HepG2 (cell line): ENCODE measurements around the gene CES3. TPM values are rescaled to one million over a fixed set of nuclear protein-coding genes. Genes with fewer than 3 reads are reported as not detected.

ENCODE experiments used
- CBX2 ChIP-seq, 2 experiments: fragments of 200-600 bp in 1 of 2; sonication (generic); formaldehyde crosslinking in 1 of 2; IDR thresholded peaks; 2 replicates each; pipeline versions ENCODE4 v1.7.0 to v1.8.1; 2018 to 2022; ENCODE audit warnings: low read depth in 2 of 2, low read length in 1 of 2, mild to moderate bottlenecking in 1 of 2, missing genetic modification reagents in 1 of 2
- CEBPB ChIP-seq: IDR thresholded peaks from 2 replicates; pipeline ENCODE4 v1.6.1; 2011; ENCODE audit warnings: low read depth, low read length, improper control_type of control experiment, borderline replicate concordance
- ELF3 ChIP-seq: IDR thresholded peaks from 2 replicates; pipeline ENCODE4 v1.6.1; 2016; ENCODE audit warnings: missing genetic modification reagents, missing compliant biosample characterization
- ERF ChIP-seq: IDR thresholded peaks from 2 replicates; pipeline ENCODE4 v1.6.1; 2018; ENCODE audit warnings: missing biosample characterization, missing genetic modification reagents
- HDAC2 ChIP-seq: sonication (generic); formaldehyde crosslinking; IDR thresholded peaks from 2 replicates; pipeline ENCODE4 v1.4.0; 2020; ENCODE audit warnings: missing genetic modification reagents
- MLLT10 ChIP-seq: sonication (generic); formaldehyde crosslinking; IDR thresholded peaks from 2 replicates; pipeline ENCODE4 v1.4.0; 2020; ENCODE audit warnings: missing genetic modification reagents
- PITX1 ChIP-seq: sonication (generic); formaldehyde crosslinking; IDR thresholded peaks from 2 replicates; pipeline ENCODE4 v1.5.1; 2020; ENCODE audit warnings: mild to moderate bottlenecking, missing genetic modification reagents
- SAP130 ChIP-seq: IDR thresholded peaks from 2 replicates; pipeline ENCODE4 v1.6.1; 2016; ENCODE audit warnings: low read depth
- TGIF2 ChIP-seq: IDR thresholded peaks from 2 replicates; pipeline ENCODE4 v1.6.1; 2016; ENCODE audit warnings: control low read depth, missing compliant biosample characterization
- ZC3H13 ChIP-seq: sonication (generic); formaldehyde crosslinking; IDR thresholded peaks from 2 replicates; pipeline ENCODE4 v1.8.1; 2023; ENCODE audit warnings: mild to moderate bottlenecking, missing genetic modification reagents, moderate library complexity
- ZFP91 ChIP-seq: sonication (generic); formaldehyde crosslinking; IDR thresholded peaks from 2 replicates; pipeline ENCODE4 v1.9.0; 2022; ENCODE audit warnings: missing genetic modification reagents, mild to moderate bottlenecking, borderline replicate concordance
- ZNF337 ChIP-seq: sonication (generic); formaldehyde crosslinking; IDR thresholded peaks from 2 replicates; pipeline ENCODE4 v1.5.1; 2020; ENCODE audit warnings: missing genetic modification reagents, low read depth, mild to moderate bottlenecking, borderline replicate concordance
- ZNF644 ChIP-seq: IDR thresholded peaks from 2 replicates; pipeline ENCODE4 v1.6.1; 2016; ENCODE audit warnings: low read depth
- ZNF710 ChIP-seq: sonication (generic); formaldehyde crosslinking; IDR thresholded peaks from 2 replicates; pipeline ENCODE4 v1.5.0; 2020; ENCODE audit warnings: mild to moderate bottlenecking, missing genetic modification reagents, borderline replicate concordance
- ZNF768 ChIP-seq: sonication (generic); formaldehyde crosslinking; IDR thresholded peaks from 2 replicates; pipeline ENCODE4 v1.4.0; 2020; ENCODE audit warnings: missing genetic modification reagents
- ZNF83 ChIP-seq: sonication (generic); formaldehyde crosslinking; IDR thresholded peaks from 2 replicates; pipeline ENCODE4 v1.4.0; 2020; ENCODE audit warnings: missing genetic modification reagents, mild to moderate bottlenecking, borderline replicate concordance
- ZNF891 ChIP-seq: sonication (generic); formaldehyde crosslinking; IDR thresholded peaks from 2 replicates; pipeline ENCODE4 v1.5.0; 2020; ENCODE audit warnings: mild to moderate bottlenecking, missing genetic modification reagents
- polyA plus RNA-seq, 8 experiments: library from polyadenylated mRNA; depleted of rRNA in 3 of 8; stranded (reverse) in 7 of 8; unstranded in 1 of 8; fragments of >200 nt; fragmentation: Illumina TruSeq in 4 of 8; extraction: Trizol in 4 of 8; gene quantifications; 2 replicates each; pipeline versions ENCODE4 v1.2.1 to v1.2.3, GENCODE V29; 2011 to 2016; ENCODE audit warnings: low read depth in 4 of 8, missing spikeins in 1 of 8, mixed read lengths in 1 of 8; ENCODE audit not compliant: insufficient read depth in 1 of 8
- total RNA-seq, 5 experiments: library from RNA; depleted of rRNA; stranded (reverse); fragments of >200 nt; fragmentation: Illumina TruSeq; extraction: Trizol; gene quantifications; 2 replicates each; pipeline ENCODE4 v1.2.3, GENCODE V29; 2016; ENCODE audit warnings: low read depth in 1 of 5
- TF ChIP-seq, protein P1 (sequence below): sonication (generic); formaldehyde crosslinking; IDR thresholded peaks from 2 replicates; pipeline ENCODE4 v1.4.0; 2020; ENCODE audit warnings: mild to moderate bottlenecking, missing genetic modification reagents
- TF ChIP-seq, protein P2 (sequence below): sonication (generic); formaldehyde crosslinking; IDR thresholded peaks from 2 replicates; pipeline ENCODE4 v1.5.0; 2020; ENCODE audit warnings: missing genetic modification reagents
- TF ChIP-seq, protein P3 (sequence below): sonication (generic); formaldehyde crosslinking; IDR thresholded peaks from 2 replicates; pipeline ENCODE4 v1.4.0; 2020; ENCODE audit warnings: missing genetic modification reagents
- TF ChIP-seq, protein P4 (sequence below): sonication (generic); formaldehyde crosslinking; IDR thresholded peaks from 2 replicates; pipeline ENCODE4 v1.4.0; 2020; ENCODE audit warnings: low read depth, mild to moderate bottlenecking, missing genetic modification reagents

Gene CES3
- total and polyA plus RNA-seq, 2 of the 13 experiments (the other 11 are each of a cell fraction or from before 2014, with no cell fraction given), result 6.6 to 17.4 TPM

DNA sequence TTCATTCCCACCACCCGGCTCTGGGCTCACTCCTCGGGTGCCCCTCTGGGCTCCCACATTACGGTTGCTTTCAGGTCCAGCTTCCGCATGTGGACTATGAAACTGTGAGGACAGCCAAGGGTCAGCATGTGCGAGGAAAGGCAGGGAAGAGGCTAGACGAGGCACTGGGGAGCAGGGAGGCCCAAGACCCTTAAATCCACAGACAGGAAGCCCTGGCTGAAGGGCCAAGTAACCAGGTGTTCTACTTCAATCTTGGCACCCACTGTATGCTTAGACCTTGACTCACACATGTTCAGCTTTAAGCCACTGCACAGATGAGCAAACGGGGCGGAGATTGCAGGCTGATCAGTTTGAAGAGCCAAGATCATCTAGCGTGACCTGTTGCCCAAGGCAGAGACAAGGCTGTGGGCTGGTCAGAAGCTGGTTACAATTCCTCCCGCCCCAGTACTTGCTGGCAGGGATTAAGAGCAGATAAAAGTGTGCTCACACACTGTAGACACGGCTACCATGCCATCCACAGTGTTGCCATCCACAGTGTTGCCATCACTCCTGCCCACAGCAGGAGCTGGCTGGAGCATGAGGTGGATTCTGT, 27.2 kb downstream of the CES3 start, which contains the start of gene CES4A (continued):
- TF ChIP-seq, protein P1, sequence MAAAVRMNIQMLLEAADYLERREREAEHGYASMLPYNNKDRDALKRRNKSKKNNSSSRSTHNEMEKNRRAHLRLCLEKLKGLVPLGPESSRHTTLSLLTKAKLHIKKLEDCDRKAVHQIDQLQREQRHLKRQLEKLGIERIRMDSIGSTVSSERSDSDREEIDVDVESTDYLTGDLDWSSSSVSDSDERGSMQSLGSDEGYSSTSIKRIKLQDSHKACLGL (CRISPR knock-in tag), result 0 out of 2 replicates have a peak, but pooled peaks have one; percentile 60
- TF ChIP-seq ZFP91 (CRISPR knock-in tag), result peak; percentile 71
- TF ChIP-seq, protein P2, sequence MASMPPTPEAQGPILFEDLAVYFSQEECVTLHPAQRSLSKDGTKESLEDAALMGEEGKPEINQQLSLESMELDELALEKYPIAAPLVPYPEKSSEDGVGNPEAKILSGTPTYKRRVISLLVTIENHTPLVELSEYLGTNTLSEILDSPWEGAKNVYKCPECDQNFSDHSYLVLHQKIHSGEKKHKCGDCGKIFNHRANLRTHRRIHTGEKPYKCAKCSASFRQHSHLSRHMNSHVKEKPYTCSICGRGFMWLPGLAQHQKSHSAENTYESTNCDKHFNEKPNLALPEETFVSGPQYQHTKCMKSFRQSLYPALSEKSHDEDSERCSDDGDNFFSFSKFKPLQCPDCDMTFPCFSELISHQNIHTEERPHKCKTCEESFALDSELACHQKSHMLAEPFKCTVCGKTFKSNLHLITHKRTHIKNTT (CRISPR knock-in tag), result no peak
- 0 out of 2 replicates have a peak, but pooled peaks have one; percentile 14 for TF ChIP-seq ZNF83 (CRISPR knock-in tag)
- TF ChIP-seq CBX2 (IDR thresholded peaks at IDR 0.05; ENCODE audit: low read depth, low read length), result no peak
- TF ChIP-seq CBX2 (CRISPR knock-in tag; IDR thresholded peaks at IDR 0.05; ENCODE audit: low read depth), result 0 out of 2 replicates have a peak, but pooled peaks have one; percentile 44
- 0 out of 2 replicates have a peak, but pooled peaks have one; percentile 24 for TF ChIP-seq TGIF2
- peak; percentile 56; the same call in 1 of the 2 replicates for TF ChIP-seq SAP130 (CRISPR knock-in tag)
- TF ChIP-seq HDAC2 (CRISPR knock-in tag), result 0 out of 2 replicates have a peak, but pooled peaks have one; percentile 26
- TF ChIP-seq ZNF768 (CRISPR knock-in tag), result no peak
- TF ChIP-seq ZC3H13 (CRISPR knock-in tag), result no peak
- peak; percentile 46; the same call in 1 of the 2 replicates for TF ChIP-seq ERF (CRISPR knock-in tag)
- TF ChIP-seq ZNF891 (CRISPR knock-in tag), result no peak
- TF ChIP-seq, protein P3, sequence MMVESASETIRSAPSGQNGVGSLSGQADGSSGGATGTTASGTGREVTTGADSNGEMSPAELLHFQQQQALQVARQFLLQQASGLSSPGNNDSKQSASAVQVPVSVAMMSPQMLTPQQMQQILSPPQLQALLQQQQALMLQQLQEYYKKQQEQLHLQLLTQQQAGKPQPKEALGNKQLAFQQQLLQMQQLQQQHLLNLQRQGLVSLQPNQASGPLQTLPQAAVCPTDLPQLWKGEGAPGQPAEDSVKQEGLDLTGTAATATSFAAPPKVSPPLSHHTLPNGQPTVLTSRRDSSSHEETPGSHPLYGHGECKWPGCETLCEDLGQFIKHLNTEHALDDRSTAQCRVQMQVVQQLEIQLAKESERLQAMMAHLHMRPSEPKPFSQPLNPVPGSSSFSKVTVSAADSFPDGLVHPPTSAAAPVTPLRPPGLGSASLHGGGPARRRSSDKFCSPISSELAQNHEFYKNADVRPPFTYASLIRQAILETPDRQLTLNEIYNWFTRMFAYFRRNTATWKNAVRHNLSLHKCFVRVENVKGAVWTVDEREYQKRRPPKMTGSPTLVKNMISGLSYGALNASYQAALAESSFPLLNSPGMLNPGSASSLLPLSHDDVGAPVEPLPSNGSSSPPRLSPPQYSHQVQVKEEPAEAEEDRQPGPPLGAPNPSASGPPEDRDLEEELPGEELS (CRISPR knock-in tag), result 0 out of 2 replicates have a peak, but pooled peaks have one; percentile 15
- TF ChIP-seq ZNF337 (CRISPR knock-in tag), result no peak
- peak; percentile 37; the same call in 1 of the 2 replicates for TF ChIP-seq CEBPB
- TF ChIP-seq, protein P4, sequence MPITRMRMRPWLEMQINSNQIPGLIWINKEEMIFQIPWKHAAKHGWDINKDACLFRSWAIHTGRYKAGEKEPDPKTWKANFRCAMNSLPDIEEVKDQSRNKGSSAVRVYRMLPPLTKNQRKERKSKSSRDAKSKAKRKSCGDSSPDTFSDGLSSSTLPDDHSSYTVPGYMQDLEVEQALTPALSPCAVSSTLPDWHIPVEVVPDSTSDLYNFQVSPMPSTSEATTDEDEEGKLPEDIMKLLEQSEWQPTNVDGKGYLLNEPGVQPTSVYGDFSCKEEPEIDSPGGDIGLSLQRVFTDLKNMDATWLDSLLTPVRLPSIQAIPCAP (CRISPR knock-in tag), result no peak
- TF ChIP-seq ZNF644 (CRISPR knock-in tag), result 0 out of 2 replicates have a peak, but pooled peaks have one; percentile 15
- peak; percentile 22; the same call in 1 of the 2 replicates for TF ChIP-seq ELF3 (CRISPR knock-in tag)
- TF ChIP-seq ZNF710 (CRISPR knock-in tag), result 0 out of 2 replicates have a peak, but pooled peaks have one; percentile 42
- no peak for TF ChIP-seq MLLT10 (CRISPR knock-in tag)
- peak; percentile 69 for TF ChIP-seq PITX1 (CRISPR knock-in tag)
